ENCODE measurements around the gene L3HYPDH. TPM values are rescaled to one million over a fixed set of nuclear protein-coding genes. Genes with fewer than 3 reads are reported as not detected.

L3HYPDH gene
- polyA plus RNA-seq, 3 donors: 3.9 to 30.7 (median 5.3) TPM

DNA sequence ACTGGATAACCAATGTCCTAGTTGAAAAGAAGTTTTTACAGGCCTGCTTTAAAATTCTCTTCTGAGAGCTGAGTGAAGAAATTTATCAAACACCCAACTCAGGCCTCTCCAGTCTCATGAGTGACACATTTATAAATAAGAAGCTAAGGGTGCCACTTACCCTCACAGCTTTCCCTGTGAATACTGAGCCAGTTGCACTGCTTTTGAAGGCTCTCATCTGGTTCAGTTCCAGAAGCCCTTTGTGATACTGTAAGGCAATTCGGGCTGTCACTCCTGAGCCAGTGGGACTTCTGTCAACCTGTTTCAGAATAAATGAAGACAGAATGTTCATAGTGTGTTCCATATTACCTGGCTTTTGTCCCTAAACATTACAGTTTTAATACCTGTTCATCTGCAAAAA lies 8.5 kb downstream of the L3HYPDH start:
- Histone ChIP-seq H3K4me1 (ENCODE audit: control insufficient read depth in 1 of 2, insufficient read depth in 2 of 2, low read length in 2 of 2) (no peaks in the 10 kb centered on the region), H3K4me3 (replicated peaks in 1 of 3; ENCODE audit: low read depth in 2 of 3, low read length in 3 of 3) (no peak overlapping the region), H3K9ac (ENCODE audit: insufficient read depth, low read length, poor library complexity, severe bottlenecking) (no peak overlapping the region), H3K36me3 (replicated peaks in 1 of 2; ENCODE audit: control insufficient read depth in 1 of 2, insufficient read depth in 2 of 2, low read length in 2 of 2) (peaks cover 28 to 63% of the 10 kb centered on the region in 2 donors), H2AFZ (ENCODE audit: insufficient read depth, low read depth, low read length, poor library complexity, severe bottlenecking) (no peak overlapping the region), H3K27ac (ENCODE audit: low read depth in 1 of 2, low read length in 2 of 2) (no peak overlapping the region), H3K27me3 (ENCODE audit: control insufficient read depth in 2 of 2, insufficient read depth in 2 of 2, low read length in 2 of 2) (no peaks in the 10 kb centered on the region), H3K4me2 (replicated peaks; ENCODE audit: extremely low read depth, low read length, poor library complexity, severe bottlenecking) (no peak overlapping the region), H4K20me1 (ENCODE audit: insufficient read depth, low read length) (no peaks in the 10 kb centered on the region), H3K9me3 (replicated peaks in 1 of 2; ENCODE audit: control insufficient read depth in 1 of 2, insufficient read depth in 1 of 2, low read length in 2 of 2) (no peaks in the 10 kb centered on the region), H3K79me2 (ENCODE audit: insufficient read depth, low read length) (no peaks in the 10 kb centered on the region)
- 100% methylated on average over 1 of the region's 1 CpG for WGBS (ENCODE audit: insufficient coverage)
- TF ChIP-seq, protein P1, sequence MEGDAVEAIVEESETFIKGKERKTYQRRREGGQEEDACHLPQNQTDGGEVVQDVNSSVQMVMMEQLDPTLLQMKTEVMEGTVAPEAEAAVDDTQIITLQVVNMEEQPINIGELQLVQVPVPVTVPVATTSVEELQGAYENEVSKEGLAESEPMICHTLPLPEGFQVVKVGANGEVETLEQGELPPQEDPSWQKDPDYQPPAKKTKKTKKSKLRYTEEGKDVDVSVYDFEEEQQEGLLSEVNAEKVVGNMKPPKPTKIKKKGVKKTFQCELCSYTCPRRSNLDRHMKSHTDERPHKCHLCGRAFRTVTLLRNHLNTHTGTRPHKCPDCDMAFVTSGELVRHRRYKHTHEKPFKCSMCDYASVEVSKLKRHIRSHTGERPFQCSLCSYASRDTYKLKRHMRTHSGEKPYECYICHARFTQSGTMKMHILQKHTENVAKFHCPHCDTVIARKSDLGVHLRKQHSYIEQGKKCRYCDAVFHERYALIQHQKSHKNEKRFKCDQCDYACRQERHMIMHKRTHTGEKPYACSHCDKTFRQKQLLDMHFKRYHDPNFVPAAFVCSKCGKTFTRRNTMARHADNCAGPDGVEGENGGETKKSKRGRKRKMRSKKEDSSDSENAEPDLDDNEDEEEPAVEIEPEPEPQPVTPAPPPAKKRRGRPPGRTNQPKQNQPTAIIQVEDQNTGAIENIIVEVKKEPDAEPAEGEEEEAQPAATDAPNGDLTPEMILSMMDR (IDR thresholded peaks at IDR 0.05): no peak
- Mint-ChIP-seq H3K36me3 (peaks cover 43 to 44% of the 10 kb centered on the region in 2 donors), H3K9me3 (no peaks in the 10 kb centered on the region), H3K4me3 (no peak overlapping the region), H3K27ac (peak overlapping the region in 1 of 7 donors; percentile 14), H3K27me3 (ENCODE audit: low read depth in 3 of 3) (no peaks in the 10 kb centered on the region), H3K4me1 (peaks cover 7% of the 10 kb centered on the region)
- no peak for DNase-seq
- intact Hi-C loops (cut with micrococcal nuclease): no loop called here

DNA sequence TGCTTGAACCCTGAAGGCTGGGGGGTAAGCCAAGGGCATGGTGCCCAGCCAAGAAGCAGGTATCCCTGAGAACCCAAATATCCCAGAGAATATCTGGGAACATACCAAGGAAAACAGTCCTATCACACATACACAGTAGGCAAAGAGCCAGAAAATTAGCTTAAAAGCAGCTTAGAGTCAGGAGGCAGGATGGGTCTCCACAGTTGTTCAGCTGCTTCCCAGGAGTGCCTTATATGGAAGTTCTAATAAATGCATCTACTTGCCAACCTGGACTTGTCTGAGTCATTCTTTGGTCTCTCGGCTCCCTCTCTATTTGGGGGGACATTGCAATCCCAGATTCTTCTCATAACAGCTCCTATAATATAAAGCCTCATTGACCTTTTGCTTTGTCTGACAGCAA lies 10.0 kb downstream of the L3HYPDH start:
- intact Hi-C loops (cut with micrococcal nuclease): no loop called here
- no peaks in the 10 kb centered on the region for H3K9me3 Mint-ChIP-seq
- Histone ChIP-seq H3K4me2 (replicated peaks; ENCODE audit: extremely low read depth, low read length, poor library complexity, severe bottlenecking) (no peak overlapping the region), H3K4me3 (replicated peaks in 1 of 3; ENCODE audit: low read depth in 2 of 3, low read length in 3 of 3) (no peak overlapping the region), H3K27me3 (ENCODE audit: control insufficient read depth in 2 of 2, insufficient read depth in 2 of 2, low read length in 2 of 2) (no peaks in the 10 kb centered on the region), H3K9ac (ENCODE audit: insufficient read depth, low read length, poor library complexity, severe bottlenecking) (no peak overlapping the region), H3K79me2 (ENCODE audit: insufficient read depth, low read length) (no peaks in the 10 kb centered on the region), H3K36me3 (replicated peaks in 1 of 2; ENCODE audit: control insufficient read depth in 1 of 2, insufficient read depth in 2 of 2, low read length in 2 of 2) (peaks cover 28 to 72% of the 10 kb centered on the region in 2 donors), H3K27ac (ENCODE audit: low read depth in 1 of 2, low read length in 2 of 2) (no peak overlapping the region), H3K9me3 (replicated peaks in 1 of 2; ENCODE audit: control insufficient read depth in 1 of 2, insufficient read depth in 1 of 2, low read length in 2 of 2) (no peaks in the 10 kb centered on the region), H4K20me1 (ENCODE audit: insufficient read depth, low read length) (no peaks in the 10 kb centered on the region), H2AFZ (ENCODE audit: insufficient read depth, low read depth, low read length, poor library complexity, severe bottlenecking) (no peak overlapping the region), H3K4me1 (ENCODE audit: control insufficient read depth in 1 of 2, insufficient read depth in 2 of 2, low read length in 2 of 2) (no peaks in the 10 kb centered on the region)
- H3K4me1 Mint-ChIP-seq: no peaks in the 10 kb centered on the region
- H3K36me3 Mint-ChIP-seq: peaks cover 40 to 42% of the 10 kb centered on the region in 2 donors
- TF ChIP-seq, protein P1 (IDR thresholded peaks at IDR 0.05): no peak
- DNase-seq: no peak
- no peak overlapping the region for H3K27ac Mint-ChIP-seq
- no peak overlapping the region for H3K4me3 Mint-ChIP-seq
- WGBS (ENCODE audit: insufficient coverage): no CpG with 5 or more reads among the region's 1 CpG
- no peaks in the 10 kb centered on the region for H3K27me3 Mint-ChIP-seq (ENCODE audit: low read depth in 3 of 3)

Data from CD14-positive monocyte (primary cell).